Activated CD8-positive, alpha-beta memory T cell treated with anti-CD3 and anti-CD28 coated beads, Interleukin-2, amount 10 ng/mL, durations not matched to agents 7 days and 5 days (primary cell): ENCODE data around the gene GNB1. TPM values are rescaled to one million over a fixed set of nuclear protein-coding genes. Genes with fewer than 3 reads are reported as not detected.
"Not testable (repeated sequence)": the region's sequence is repeated elsewhere in the genome, so short reads cannot be mapped to it uniquely, and the experiment has no call there.

Experiments used
- ATAC-seq: fragments of 150-1000 bp; cut with Tn5 transposase; one replicate; pipeline ENCODE4 v1.10.0; 2021; ENCODE audit warnings: moderate library complexity
- CTCF ChIA-PET: fragments of 350-600 bp; sonication (Branson Sonifier 250); formaldehyde crosslinking; loops from one replicate; lab custom pipeline; 2021; ENCODE audit warnings: antibody characterized with exemption; lab: Charles Lee
- DNase-seq: peaks from one replicate; pipeline ENCODE4 v3.0.0-alpha.2; 2020
- H3K27ac Mint-ChIP-seq: one replicate; pipeline ENCODE4 v1.8.0; 2021; ENCODE audit warnings: mild to moderate bottlenecking, mixed read lengths
- H3K27me3 Mint-ChIP-seq: one replicate; pipeline ENCODE4 v1.8.0; 2021; ENCODE audit warnings: mixed read lengths
- H3K36me3 Mint-ChIP-seq: one replicate; pipeline ENCODE4 v1.8.0; 2021; ENCODE audit warnings: mild to moderate bottlenecking, mixed read lengths
- H3K4me1 Mint-ChIP-seq: one replicate; pipeline ENCODE4 v1.8.0; 2021; ENCODE audit warnings: mixed read lengths
- H3K4me3 Mint-ChIP-seq: one replicate; pipeline ENCODE4 v1.8.0; 2021; ENCODE audit warnings: mild to moderate bottlenecking, moderate library complexity, mixed read lengths
- H3K9me3 Mint-ChIP-seq: one replicate; pipeline ENCODE4 v1.8.0; 2022; ENCODE audit warnings: low read depth, mixed read lengths
- total RNA-seq, 2 experiments: library from RNA; stranded (reverse); gene quantifications; one replicate each; pipeline ENCODE4 v1.2.3, GENCODE V29; 2021

The GNB1 gene
- total RNA-seq, 2 experiments from 2014 or later, result 426 to 473 TPM

DNA sequence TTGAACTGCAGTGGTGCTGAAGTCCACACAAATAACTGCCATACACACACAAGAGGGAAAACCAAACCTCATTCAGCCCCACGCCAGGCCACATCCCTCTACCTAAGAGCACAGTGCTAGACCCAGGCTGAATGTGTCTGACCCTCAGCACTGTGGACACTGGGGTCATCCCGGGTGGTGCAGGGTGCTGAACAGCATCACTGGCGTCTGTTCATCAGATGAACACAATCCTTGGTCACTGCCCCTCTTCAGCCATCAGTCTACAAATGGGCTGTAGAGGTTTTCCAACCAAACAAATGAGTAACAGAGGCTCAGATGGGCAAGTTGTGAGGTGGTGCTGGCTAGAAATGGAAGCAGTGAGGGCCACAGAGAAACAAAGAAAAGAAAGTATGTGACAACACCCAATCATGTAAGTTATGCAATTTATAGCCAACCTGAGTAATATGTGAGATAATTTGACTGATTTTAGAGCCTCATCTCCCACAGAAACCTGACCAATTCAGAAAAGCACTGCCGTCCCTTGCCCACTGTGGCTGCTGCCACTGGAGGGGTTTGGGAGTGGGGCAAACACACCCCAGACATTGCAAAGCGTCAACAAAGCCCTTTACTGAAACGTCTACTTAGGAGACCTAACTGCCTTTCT, 27.9 kb downstream of the GNB1 start:
- peak overlapping the region; percentile 11 for H3K27ac Mint-ChIP-seq
- no peak overlapping the region for H3K4me3 Mint-ChIP-seq
- H3K36me3 Mint-ChIP-seq, result peaks cover 25% of the 10 kb centered on the region
- ATAC-seq, result no peak
- no peaks in the 10 kb centered on the region for H3K27me3 Mint-ChIP-seq
- CTCF ChIA-PET, result no interaction called here
- no peaks in the 10 kb centered on the region for H3K9me3 Mint-ChIP-seq
- peaks cover 59% of the 10 kb centered on the region for H3K4me1 Mint-ChIP-seq
- DNase-seq, result no peak

- Mint-ChIP-seq H3K36me3 (peaks cover 21% of the 10 kb centered on the region), H3K4me1 (peaks cover 59% of the 10 kb centered on the region)
- not testable (repeated sequence) for H3K27ac Mint-ChIP-seq, H3K9me3 Mint-ChIP-seq, H3K4me3 Mint-ChIP-seq, DNase-seq, ATAC-seq, H3K27me3 Mint-ChIP-seq
- CTCF ChIA-PET, result interaction anchor here (1.0 to 1.4 kb wide), 2 partner anchors 37 to 44 kb away, joined by 3 to 5 read pairs; no protein-coding TSS in a partner anchor
Measured at GRCh38 chr1:1861761-1862310, 29.1 kb downstream of the GNB1 start.

- H3K27ac Mint-ChIP-seq, result no peak overlapping the region
- H3K9me3 Mint-ChIP-seq, result no peaks in the 10 kb centered on the region
- CTCF ChIA-PET, result interaction anchor here (1.0 to 1.4 kb wide), 2 partner anchors 38 to 45 kb away, joined by 3 to 5 read pairs; no protein-coding TSS in a partner anchor
- DNase-seq (no peak), ATAC-seq (no peak)
- H3K4me3 Mint-ChIP-seq, result no peak overlapping the region
- peaks cover 58% of the 10 kb centered on the region for H3K4me1 Mint-ChIP-seq
- H3K36me3 Mint-ChIP-seq, result peaks cover 20% of the 10 kb centered on the region
- H3K27me3 Mint-ChIP-seq, result no peaks in the 10 kb centered on the region
Measured at GRCh38 chr1:1861339-1861730, 29.6 kb downstream of the GNB1 start.

DNA sequence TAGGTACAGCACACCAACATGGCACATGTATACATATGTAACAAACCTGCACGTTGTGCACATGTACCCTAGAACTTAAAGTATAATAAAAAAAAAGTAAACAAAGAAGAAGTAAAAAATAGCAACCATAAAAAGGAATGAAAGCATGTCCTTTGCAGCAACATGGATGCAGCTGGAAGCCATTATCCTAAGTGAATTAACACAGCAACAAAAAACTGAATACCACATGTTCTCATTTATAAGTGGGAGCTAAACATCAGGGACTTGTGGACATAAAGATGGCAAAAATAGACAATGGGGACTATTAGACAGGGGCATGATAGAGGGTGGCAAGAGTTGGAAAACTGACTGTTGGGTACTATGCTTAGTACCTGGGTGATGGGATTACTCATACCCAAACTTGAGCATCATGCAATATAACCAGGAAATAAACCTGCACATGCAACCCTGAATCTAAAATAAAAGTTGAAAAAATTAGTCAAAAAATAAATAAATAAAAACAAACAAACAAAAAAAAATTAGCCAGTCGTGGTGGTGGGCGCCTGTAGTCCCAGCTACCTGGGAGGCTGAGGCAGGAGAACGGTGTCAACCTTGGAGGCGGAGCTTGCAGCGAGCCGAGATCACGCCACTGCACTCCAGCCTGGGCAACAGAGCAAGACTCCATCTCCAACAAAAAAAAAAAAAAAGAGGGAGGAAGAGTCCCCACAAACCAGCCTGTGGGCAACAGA, 30.8 kb downstream of the GNB1 start:
- peak overlapping the region; percentile 42 for H3K27ac Mint-ChIP-seq
- peaks cover 55% of the 10 kb centered on the region for H3K4me1 Mint-ChIP-seq
- ATAC-seq, result peak; percentile 46
- not testable (repeated sequence) for H3K9me3 Mint-ChIP-seq, DNase-seq, H3K4me3 Mint-ChIP-seq, H3K27me3 Mint-ChIP-seq
- CTCF ChIA-PET, result interaction anchor here (0.9 to 1.3 kb wide), 3 partner anchors 37 to 47 kb away, joined by 3 read pairs; no protein-coding TSS in a partner anchor
- H3K36me3 Mint-ChIP-seq, result peaks cover 15% of the 10 kb centered on the region

GRCh38 chr1:1858382-1859086, 32.4 kb downstream of the GNB1 start:
- Mint-ChIP-seq H3K36me3 (peaks cover 8% of the 10 kb centered on the region), H3K9me3 (no peaks in the 10 kb centered on the region), H3K4me1 (peaks cover 52% of the 10 kb centered on the region), H3K27ac (no peak overlapping the region), H3K27me3 (no peaks in the 10 kb centered on the region), H3K4me3 (no peak overlapping the region)
- DNase-seq, result no peak
- no peak for ATAC-seq
- CTCF ChIA-PET, result interaction anchor here (0.8 to 1.5 kb wide), 2 partner anchors 12 to 51 kb away, joined by 3 to 7 read pairs; no protein-coding TSS in a partner anchor

DNA sequence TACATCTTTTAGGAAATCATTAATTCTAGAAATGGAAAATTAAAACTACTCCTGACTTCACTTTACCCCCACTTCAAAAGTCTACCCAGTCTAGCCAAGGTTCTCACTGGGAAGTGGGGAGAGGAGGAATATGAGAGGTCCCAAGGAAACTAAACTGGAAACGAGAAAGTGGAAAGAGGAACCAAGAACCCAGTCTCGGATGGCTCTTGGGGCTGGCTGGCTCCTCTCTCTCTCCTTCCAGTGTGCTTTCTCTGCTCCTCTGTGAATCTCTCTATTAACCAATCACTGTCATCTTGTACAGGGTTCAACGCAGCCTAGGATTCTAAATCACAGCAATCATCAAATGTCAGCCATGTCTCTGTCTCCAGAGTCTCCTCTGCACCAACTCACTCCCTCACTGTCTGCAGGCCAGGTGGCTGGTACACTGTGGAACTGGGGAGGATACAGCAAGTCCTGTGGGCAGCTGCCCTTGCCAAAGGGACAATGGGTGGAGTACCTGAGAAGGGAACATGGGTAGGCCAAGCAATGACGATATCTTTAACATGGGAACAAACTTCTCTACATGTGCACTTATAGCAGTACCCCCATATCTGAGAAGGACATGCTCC, 33.7 kb downstream of the GNB1 start:
- no peak overlapping the region for H3K4me3 Mint-ChIP-seq
- H3K27ac Mint-ChIP-seq, result no peak overlapping the region
- no peak for ATAC-seq
- H3K36me3 Mint-ChIP-seq, result peaks cover 2% of the 10 kb centered on the region
- DNase-seq, result no peak
- H3K27me3 Mint-ChIP-seq, result no peaks in the 10 kb centered on the region
- CTCF ChIA-PET, result no interaction called here
- H3K9me3 Mint-ChIP-seq, result no peaks in the 10 kb centered on the region
- peaks cover 50% of the 10 kb centered on the region for H3K4me1 Mint-ChIP-seq

- CTCF ChIA-PET, result interaction anchor here (0.6 kb wide), 1 partner anchor 41 kb away, joined by 3 read pairs; no protein-coding TSS in a partner anchor
- H3K4me1 Mint-ChIP-seq, result peaks cover 41% of the 10 kb centered on the region
- ATAC-seq, H3K36me3 Mint-ChIP-seq, H3K27ac Mint-ChIP-seq, DNase-seq, H3K4me3 Mint-ChIP-seq, H3K9me3 Mint-ChIP-seq, H3K27me3 Mint-ChIP-seq: not testable (repeated sequence)
Measured at GRCh38 chr1:1856161-1856560, 34.7 kb downstream of the GNB1 start.

DNA sequence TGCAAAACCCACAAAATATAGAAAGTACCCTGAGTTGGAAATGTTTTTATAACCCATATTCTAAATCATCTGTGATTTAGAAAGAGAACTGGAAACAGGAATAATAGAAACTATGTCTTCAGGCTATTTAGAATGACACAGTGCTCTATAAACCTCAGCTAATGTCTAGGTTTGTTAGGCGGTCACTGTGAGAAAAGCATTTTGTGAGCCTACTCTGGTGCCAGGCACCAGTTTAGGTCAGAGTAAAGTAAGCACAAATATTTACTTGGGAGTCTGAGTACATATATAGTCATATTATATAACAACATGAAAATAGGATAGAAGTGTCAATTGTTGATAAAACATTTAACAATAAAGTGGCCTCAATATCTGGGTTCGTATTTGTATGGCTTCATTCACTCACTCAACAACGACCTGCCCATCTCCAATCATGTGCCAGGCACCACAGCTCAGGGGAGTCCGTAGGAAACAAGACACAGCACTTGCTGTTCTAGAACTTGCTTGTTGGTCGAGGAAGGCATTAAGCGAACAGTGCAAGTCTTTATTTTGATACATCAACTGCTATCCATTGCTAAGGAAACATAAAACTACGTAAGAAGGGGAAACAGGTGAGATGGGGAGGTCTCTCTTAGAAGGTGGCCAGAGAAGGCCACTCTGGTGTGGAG, 37.2 kb downstream of the GNB1 start:
- Mint-ChIP-seq H3K4me3 (no peak overlapping the region), H3K4me1 (peaks cover 29% of the 10 kb centered on the region), H3K9me3 (no peaks in the 10 kb centered on the region), H3K36me3 (peaks cover 9% of the 10 kb centered on the region), H3K27me3 (no peaks in the 10 kb centered on the region), H3K27ac (no peak overlapping the region)
- ATAC-seq (no peak), DNase-seq (no peak)
- CTCF ChIA-PET, result no interaction called here

GRCh38 chr1:1852619-1853414, 38.1 kb downstream of the GNB1 start:
- Mint-ChIP-seq H3K27me3 (no peaks in the 10 kb centered on the region), H3K36me3 (peaks cover 9% of the 10 kb centered on the region), H3K27ac (no peak overlapping the region), H3K4me1 (peaks cover 24% of the 10 kb centered on the region), H3K4me3 (no peak overlapping the region), H3K9me3 (no peaks in the 10 kb centered on the region)
- ATAC-seq, result no peak
- no peak for DNase-seq
- CTCF ChIA-PET, result no interaction called here

DNA sequence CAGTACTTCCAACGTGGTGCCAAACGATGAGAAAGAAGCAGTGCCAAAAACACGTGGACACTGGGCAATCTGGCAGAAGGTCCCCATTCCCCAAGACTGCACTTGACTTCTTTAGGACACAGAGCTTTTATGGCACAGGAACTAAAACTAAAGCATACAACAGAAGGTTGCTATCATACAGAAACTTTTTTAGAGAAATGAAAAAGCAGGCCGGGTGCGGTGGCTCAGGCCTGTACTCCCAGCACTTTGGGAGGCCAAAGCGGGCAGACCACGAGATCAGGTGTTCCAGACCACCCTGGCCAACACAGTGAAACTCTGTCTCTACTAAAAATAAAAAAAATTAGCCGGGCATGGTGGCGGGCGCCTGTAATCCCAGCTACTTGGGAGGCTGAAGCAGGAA, 43.0 kb downstream of the GNB1 start:
- Mint-ChIP-seq H3K9me3 (no peaks in the 10 kb centered on the region), H3K27ac (no peak overlapping the region), H3K4me3 (no peak overlapping the region), H3K4me1 (peaks cover 21% of the 10 kb centered on the region), H3K36me3 (peaks cover 13% of the 10 kb centered on the region), H3K27me3 (no peaks in the 10 kb centered on the region)
- DNase-seq (no peak), ATAC-seq (no peak)
- CTCF ChIA-PET, result interaction anchor here (1.0 kb wide), 1 partner anchor 58 kb away, joined by 3 read pairs; no protein-coding TSS in a partner anchor

DNA sequence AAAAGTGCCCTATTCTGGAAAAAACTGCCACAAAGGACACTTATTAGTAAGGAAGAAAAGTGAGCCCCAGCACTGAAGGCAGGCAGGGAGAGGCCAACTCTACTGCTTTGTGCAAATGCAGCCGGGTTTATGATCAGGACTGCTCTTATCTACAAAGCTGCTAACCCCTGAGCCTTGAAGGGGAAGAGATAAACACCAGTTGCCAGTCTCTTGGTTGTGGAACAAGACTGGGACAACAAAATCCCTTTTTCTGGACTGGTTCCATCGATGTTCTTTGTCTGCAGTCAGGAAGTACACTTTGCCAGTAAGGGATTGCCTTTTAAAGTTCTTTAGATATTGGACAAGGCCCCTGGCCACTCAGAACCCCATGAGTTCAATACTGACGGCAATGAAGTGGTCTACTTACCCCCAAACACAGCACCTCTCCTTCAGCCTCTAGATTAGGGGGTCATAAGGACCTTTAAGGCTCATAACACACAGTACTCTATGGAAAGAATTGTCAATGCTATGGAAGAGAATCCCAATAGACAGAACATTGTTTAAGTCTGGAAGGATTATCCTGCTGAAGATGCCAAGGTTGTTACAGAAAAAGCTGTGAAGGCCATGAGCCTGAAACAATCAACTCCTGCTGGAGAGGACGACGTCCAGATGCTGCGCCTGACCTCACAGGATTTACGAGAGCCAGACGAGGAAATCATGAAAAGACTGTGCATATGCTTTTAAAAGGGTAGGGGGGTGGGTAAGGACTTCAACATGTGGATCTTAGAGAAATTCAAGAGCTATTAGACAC, 43.6 kb downstream of the GNB1 start:
- Mint-ChIP-seq H3K4me1 (peaks cover 24% of the 10 kb centered on the region), H3K27ac (no peak overlapping the region), H3K27me3 (no peaks in the 10 kb centered on the region), H3K4me3 (no peak overlapping the region), H3K36me3 (peaks cover 13% of the 10 kb centered on the region), H3K9me3 (no peaks in the 10 kb centered on the region)
- DNase-seq, result no peak
- CTCF ChIA-PET, result interaction anchor here (1.0 kb wide), 1 partner anchor 59 kb away, joined by 3 read pairs; no protein-coding TSS in a partner anchor
- no peak for ATAC-seq
